H9 (cell line): Measurements from ENCODE around the gene THSD4. TPM values are rescaled to one million over a fixed set of nuclear protein-coding genes. Genes with fewer than 3 reads are reported as not detected.

ENCODE experiments used
- DNase-seq: peaks from one replicate; pipeline ENCODE4 v3.0.0-alpha.2; 2017
- H2AFZ ChIP-seq: one replicate; pipeline ENCODE4 v1.6.1; 2013; ENCODE audit warnings: mild to moderate bottlenecking, low read length, control low read depth, moderate library complexity
- H2AK5ac ChIP-seq: 2 replicates; pipeline ENCODE4 v1.6.1; 2013; ENCODE audit warnings: low read length, control low read depth, mixed read lengths; ENCODE audit not compliant: insufficient read length
- H2BK120ac ChIP-seq: one replicate; pipeline ENCODE4 v1.6.1; 2013; ENCODE audit warnings: low read depth, mild to moderate bottlenecking, low read length, control low read depth, inconsistent platforms; ENCODE audit not compliant: poor library complexity, severe bottlenecking
- H2BK12ac ChIP-seq: 2 replicates; pipeline ENCODE4 v1.6.1; 2013; ENCODE audit warnings: low read length, control low read depth, mixed read lengths, low read depth; ENCODE audit not compliant: insufficient read length
- H2BK15ac ChIP-seq: 2 replicates; pipeline ENCODE4 v1.6.1; 2013; ENCODE audit warnings: low read depth, low read length, control low read depth
- H2BK20ac ChIP-seq: one replicate; pipeline ENCODE4 v1.6.1; 2013; ENCODE audit warnings: low read depth, mild to moderate bottlenecking, low read length, control low read depth, inconsistent platforms; ENCODE audit not compliant: poor library complexity, severe bottlenecking
- H2BK5ac ChIP-seq: 2 replicates; pipeline ENCODE4 v1.6.1; 2013; ENCODE audit warnings: low read length, control low read depth, mixed read lengths; ENCODE audit not compliant: insufficient read length
- H3K14ac ChIP-seq: 2 replicates; pipeline ENCODE4 v1.6.1; 2013; ENCODE audit warnings: low read length, control low read depth; ENCODE audit not compliant: insufficient read depth
- H3K18ac ChIP-seq: 2 replicates; pipeline ENCODE4 v1.6.1; 2013; ENCODE audit warnings: low read depth, mild to moderate bottlenecking, mixed read lengths, low read length, control low read depth; ENCODE audit not compliant: insufficient read length
- H3K23ac ChIP-seq: 2 replicates; pipeline ENCODE4 v1.6.1; 2013; ENCODE audit warnings: low read length, control low read depth, mixed read lengths, low read depth; ENCODE audit not compliant: insufficient read length
- H3K23me2 ChIP-seq: 2 replicates; pipeline ENCODE4 v1.6.1; 2013; ENCODE audit warnings: low read depth, mild to moderate bottlenecking, mixed read lengths, low read length, control low read depth; ENCODE audit not compliant: insufficient read length, poor library complexity, severe bottlenecking
- H3K27ac ChIP-seq: 2 replicates; pipeline ENCODE4 v1.5.1; 2013; ENCODE audit warnings: low read length, control low read depth, mixed read lengths, low read depth; ENCODE audit not compliant: insufficient read length
- H3K27me3 ChIP-seq: 2 replicates; pipeline ENCODE4 v1.6.1; 2013; ENCODE audit warnings: low read length, control low read depth, inconsistent platforms; ENCODE audit not compliant: insufficient read depth
- H3K4ac ChIP-seq: 2 replicates; pipeline ENCODE4 v1.6.1; 2013; ENCODE audit warnings: low read depth, mild to moderate bottlenecking, control low read depth, inconsistent platforms, low read length, moderate library complexity
- H3K4me1 ChIP-seq: 2 replicates; pipeline ENCODE4 v1.6.1; 2013; ENCODE audit warnings: low read length, control low read depth, inconsistent platforms; ENCODE audit not compliant: insufficient read depth
- H3K4me2 ChIP-seq: 2 replicates; pipeline ENCODE4 v1.6.1; 2013; ENCODE audit warnings: low read length, control low read depth, mixed read lengths; ENCODE audit not compliant: insufficient read length, insufficient read depth
- H3K56ac ChIP-seq: 2 replicates; pipeline ENCODE4 v1.6.1; 2013; ENCODE audit warnings: low read depth, mild to moderate bottlenecking, mixed read lengths, low read length, control low read depth; ENCODE audit not compliant: insufficient read length
- H3K79me1 ChIP-seq: 2 replicates; pipeline ENCODE4 v1.6.1; 2013; ENCODE audit warnings: low read depth, mild to moderate bottlenecking, moderate library complexity, low read length, control low read depth, inconsistent platforms; ENCODE audit not compliant: insufficient read depth, poor library complexity, severe bottlenecking
- H3K79me2 ChIP-seq: 2 replicates; pipeline ENCODE4 v1.6.1; 2013; ENCODE audit warnings: low read length, control low read depth, inconsistent platforms; ENCODE audit not compliant: insufficient read depth
- H3K9ac ChIP-seq: 2 replicates; pipeline ENCODE4 v1.6.1; 2013; ENCODE audit warnings: low read length, control low read depth, mixed read lengths; ENCODE audit not compliant: insufficient read length; ENCODE audit errors: extremely low read depth
- H3K9me3 ChIP-seq: one replicate; pipeline ENCODE4 v1.6.1; 2013; ENCODE audit warnings: low read depth, low read length, inconsistent platforms; ENCODE audit not compliant: control insufficient read depth
- H3T11ph ChIP-seq: one replicate; pipeline ENCODE4 v1.6.1; 2013; ENCODE audit warnings: mild to moderate bottlenecking, low read length, control low read depth, inconsistent platforms
- H4K20me1 ChIP-seq: one replicate; pipeline ENCODE4 v1.6.1; 2013; ENCODE audit not compliant: control insufficient read depth, insufficient read length, insufficient read depth
- H4K5ac ChIP-seq: 2 replicates; pipeline ENCODE4 v1.6.1; 2013; ENCODE audit warnings: low read depth, mild to moderate bottlenecking, mixed read lengths, low read length, control low read depth; ENCODE audit not compliant: insufficient read length
- H4K8ac ChIP-seq: replicated peaks from 2 replicates; pipeline ENCODE4 v1.6.1; 2013; ENCODE audit warnings: low read length, control low read depth, mixed read lengths, low read depth; ENCODE audit not compliant: insufficient read length
- H4K91ac ChIP-seq: 2 replicates; pipeline ENCODE4 v1.6.1; 2013; ENCODE audit warnings: low read depth, mild to moderate bottlenecking, moderate library complexity, mixed read lengths, low read length, control low read depth; ENCODE audit not compliant: insufficient read length
- H3K27ac Mint-ChIP-seq, 3 experiments: 2 replicates in 2 of 3; 3 replicates in 1 of 3; pipeline ENCODE4 v1.8.0; 2020 to 2021; ENCODE audit warnings: mixed read lengths in 3 of 3, mild to moderate bottlenecking in 1 of 3, moderate library complexity in 1 of 3
- H3K27me3 Mint-ChIP-seq: 2 replicates; pipeline ENCODE4 v1.8.0; 2021; ENCODE audit warnings: low read depth, mild to moderate bottlenecking, moderate library complexity, mixed read lengths
- H3K36me3 Mint-ChIP-seq, 3 experiments: 2 replicates in 2 of 3; 3 replicates in 1 of 3; pipeline ENCODE4 v1.8.0; 2020 to 2021; ENCODE audit warnings: low read depth in 3 of 3, mixed read lengths in 3 of 3; ENCODE audit not compliant: insufficient read depth in 1 of 3
- H3K4me1 Mint-ChIP-seq, 2 experiments: 2 replicates each; pipeline ENCODE4 v1.8.0; 2020; ENCODE audit warnings: mixed read lengths in 2 of 2
- H3K4me3 Mint-ChIP-seq, 2 experiments: 2 replicates in 1 of 2; 3 replicates in 1 of 2; pipeline ENCODE4 v1.8.0; 2020 to 2021; ENCODE audit warnings: mild to moderate bottlenecking in 2 of 2, mixed read lengths in 2 of 2, moderate library complexity in 1 of 2
- H3K9me3 Mint-ChIP-seq, 2 experiments: 2 replicates in 1 of 2; 3 replicates in 1 of 2; pipeline ENCODE4 v1.8.0; 2020; ENCODE audit warnings: mild to moderate bottlenecking in 2 of 2, mixed read lengths in 2 of 2, moderate library complexity in 1 of 2
- WGBS: extraction: QIAGEN DNeasy Blood & Tissue Kit; methylation state at CpG from one replicate; pipeline ENCODE4 v1.1.7; 2013; ENCODE audit warnings: missing lambda C conversion rate, low lambda C conversion rate, mixed read lengths; ENCODE audit not compliant: insufficient read length; ENCODE audit errors: extremely low coverage; 5-methylcytosine and 5-hydroxymethylcytosine counted together
- total RNA-seq: library from RNA; stranded (reverse); gene quantifications from 2 replicates; pipeline ENCODE4 v1.2.1, GENCODE V29; 2021
- TF ChIP-seq, protein P1 (sequence below): fragments of 200-600 bp; sonication (generic); conservative IDR thresholded peaks from 3 replicates; pipeline ENCODE4 v1.8.0; 2021; ENCODE audit warnings: antibody characterized with exemption, mild to moderate bottlenecking

THSD4 gene
- total RNA-seq, 1 experiment from 2014 or later: 5.5 TPM

DNA sequence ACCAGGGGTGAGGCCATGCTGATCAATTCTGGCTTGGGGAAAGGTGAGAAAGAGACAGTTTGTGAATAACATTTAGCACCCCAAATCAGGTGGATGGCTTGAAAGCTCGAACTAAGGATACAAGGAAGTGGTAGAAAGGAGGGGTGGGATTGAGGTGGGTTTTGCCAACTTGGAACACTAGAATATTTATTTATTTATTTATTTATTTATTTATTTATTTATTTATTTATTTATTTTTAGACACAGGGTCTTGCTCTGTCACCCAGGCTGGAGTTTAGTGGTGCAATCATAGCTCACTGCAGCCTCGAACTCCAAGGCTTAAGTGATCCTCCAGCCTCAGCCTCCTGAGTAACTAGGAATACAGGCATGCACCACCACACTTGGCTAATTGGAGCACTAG, 31.0 kb upstream of the THSD4 start:
- Mint-ChIP-seq H3K4me1 (peaks cover 27 to 28% of the 10 kb centered on the region in 2 experiments), H3K27me3 (peaks cover 100% of the 10 kb centered on the region), H3K9me3 (peaks cover 22 to 34% of the 10 kb centered on the region in 2 experiments), H3K4me3 (no peak overlapping the region), H3K36me3 (peaks cover 3 to 30% (median 7%) of the 10 kb centered on the region in 3 experiments; a peak in 6 of 7 replicates), H3K27ac (no peak overlapping the region)
- H2AFZ ChIP-seq: no peak overlapping the region
- no peak overlapping the region for H2AK5ac ChIP-seq
- WGBS: no CpG with 5 or more reads among the region's 2 CpGs
- H3K23ac ChIP-seq: no peak overlapping the region
- no peak overlapping the region for H3K9ac ChIP-seq
- H3K4ac ChIP-seq: no peak overlapping the region
- no peak overlapping the region for H2BK120ac ChIP-seq
- no peak overlapping the region for H2BK12ac ChIP-seq
- no peak overlapping the region for H3K14ac ChIP-seq
- H3K79me1 ChIP-seq: no peaks in the 10 kb centered on the region
- no peak overlapping the region for H3K56ac ChIP-seq
- no peak overlapping the region for H2BK15ac ChIP-seq
- no peak overlapping the region for H4K5ac ChIP-seq
- H2BK5ac ChIP-seq: no peak overlapping the region
- H3K23me2 ChIP-seq: no peaks in the 10 kb centered on the region
- H3K27ac ChIP-seq: no peak overlapping the region
- no peak overlapping the region for H4K91ac ChIP-seq
- no peak overlapping the region for H3K18ac ChIP-seq
- no peaks in the 10 kb centered on the region for H3K79me2 ChIP-seq
- no peak overlapping the region for H3T11ph ChIP-seq
- H4K8ac ChIP-seq: no peak overlapping the region
- no peak overlapping the region for H3K4me2 ChIP-seq
- H4K20me1 ChIP-seq: no peaks in the 10 kb centered on the region
- peaks cover 10% of the 10 kb centered on the region; the same call in 1 of the 2 replicates for H3K4me1 ChIP-seq
- no peak overlapping the region for H2BK20ac ChIP-seq
- DNase-seq: no peak
- H3K27me3 ChIP-seq: peaks cover 15% of the 10 kb centered on the region; the same call in 1 of the 2 replicates
- no peaks in the 10 kb centered on the region for H3K9me3 ChIP-seq
- TF ChIP-seq, protein P1, sequence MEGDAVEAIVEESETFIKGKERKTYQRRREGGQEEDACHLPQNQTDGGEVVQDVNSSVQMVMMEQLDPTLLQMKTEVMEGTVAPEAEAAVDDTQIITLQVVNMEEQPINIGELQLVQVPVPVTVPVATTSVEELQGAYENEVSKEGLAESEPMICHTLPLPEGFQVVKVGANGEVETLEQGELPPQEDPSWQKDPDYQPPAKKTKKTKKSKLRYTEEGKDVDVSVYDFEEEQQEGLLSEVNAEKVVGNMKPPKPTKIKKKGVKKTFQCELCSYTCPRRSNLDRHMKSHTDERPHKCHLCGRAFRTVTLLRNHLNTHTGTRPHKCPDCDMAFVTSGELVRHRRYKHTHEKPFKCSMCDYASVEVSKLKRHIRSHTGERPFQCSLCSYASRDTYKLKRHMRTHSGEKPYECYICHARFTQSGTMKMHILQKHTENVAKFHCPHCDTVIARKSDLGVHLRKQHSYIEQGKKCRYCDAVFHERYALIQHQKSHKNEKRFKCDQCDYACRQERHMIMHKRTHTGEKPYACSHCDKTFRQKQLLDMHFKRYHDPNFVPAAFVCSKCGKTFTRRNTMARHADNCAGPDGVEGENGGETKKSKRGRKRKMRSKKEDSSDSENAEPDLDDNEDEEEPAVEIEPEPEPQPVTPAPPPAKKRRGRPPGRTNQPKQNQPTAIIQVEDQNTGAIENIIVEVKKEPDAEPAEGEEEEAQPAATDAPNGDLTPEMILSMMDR: no peak
